ENCODE results near the gene ZBED6. TPM values are rescaled to one million over a fixed set of nuclear protein-coding genes. Genes with fewer than 3 reads are reported as not detected.

ZBED6 gene
- total RNA-seq, 5 donors from 2014 or later (not counting 1 experiment from before 2014, with no cell fraction given): 21.7 to 36.7 (median 23.8) TPM

DNA sequence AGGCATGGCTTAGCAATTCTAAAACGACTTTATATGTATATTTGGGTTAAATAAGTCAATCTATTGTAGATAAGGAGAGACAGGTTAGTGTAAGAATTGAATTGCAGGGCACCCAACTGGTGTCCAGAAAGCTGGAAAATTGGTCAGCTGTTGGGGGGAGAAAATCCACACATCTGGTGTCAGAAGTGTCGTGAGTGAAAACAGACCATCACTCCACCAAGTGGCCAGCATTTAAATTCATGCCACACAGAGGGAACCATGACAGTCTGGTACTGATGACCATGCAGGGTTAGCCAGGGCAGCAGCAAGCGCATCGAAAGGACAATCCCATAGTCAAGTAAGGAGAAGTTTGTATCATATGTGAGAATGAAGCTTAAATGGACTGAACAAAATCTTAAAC lies 18.8 kb upstream of the ZBED6 start:
- Histone ChIP-seq H3K4me1 (ENCODE audit: control insufficient read depth in 1 of 2, extremely low read depth in 1 of 2, insufficient read depth in 2 of 2, low read length in 2 of 2) (no peaks in the 10 kb centered on the region), H3K27me3 (replicated peaks in 1 of 2; ENCODE audit: control insufficient read depth in 2 of 2, extremely low read depth in 1 of 2, insufficient read depth in 2 of 2, low read length in 1 of 2) (no peaks in the 10 kb centered on the region), H3K27ac (ENCODE audit: low read length) (no peak overlapping the region), H3K9me3 (no peaks in the 10 kb centered on the region), H3K36me3 (ENCODE audit: control insufficient read depth in 2 of 2, extremely low read depth in 1 of 2, insufficient read depth in 1 of 2, low read length in 1 of 2) (peaks cover 0 to 42% of the 10 kb centered on the region in 2 donors), H3K4me3 (ENCODE audit: control insufficient read depth in 1 of 2, extremely low read depth in 1 of 2, low read length in 1 of 2) (no peak overlapping the region)
- WGBS (ENCODE audit: insufficient coverage): 80% methylated on average over 1 of the region's 4 CpGs
- no peak for DNase-seq
- no peak overlapping the region for H3K4me3 Mint-ChIP-seq
- no peaks in the 10 kb centered on the region for H3K9me3 Mint-ChIP-seq
- H3K27me3 Mint-ChIP-seq: no peaks in the 10 kb centered on the region
- ChIA-PET POLR2A (no interaction called here), CTCF (no interaction called here)
- ATAC-seq (replicated peaks in 1 of 4): peak in 1 of 4 experiments; percentile 49
- peaks cover 0 to 7% (median 6%) of the 10 kb centered on the region in 3 donors for H3K4me1 Mint-ChIP-seq
- H3K27ac Mint-ChIP-seq: peak overlapping the region; percentile 50 to 78
- H3K36me3 Mint-ChIP-seq: peaks cover 40% of the 10 kb centered on the region

DNA sequence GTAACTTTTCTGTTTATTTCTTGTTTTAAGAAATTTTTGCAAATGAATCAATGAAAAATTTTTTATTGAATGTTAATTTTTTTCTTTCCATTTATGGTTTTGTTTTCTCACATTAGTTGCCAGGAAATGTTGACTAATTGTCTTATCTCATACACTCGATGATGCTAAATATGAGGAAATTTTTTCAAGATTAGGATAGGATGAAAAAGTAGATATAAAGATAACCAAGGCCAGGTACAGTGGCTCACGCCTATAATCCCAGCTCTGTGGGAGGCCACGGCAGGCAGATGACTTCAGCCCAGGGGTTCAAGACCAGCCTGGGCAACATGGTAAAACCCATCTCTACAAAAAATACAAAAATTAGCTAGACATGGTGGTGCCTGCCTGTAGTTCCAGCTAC lies 17.8 kb upstream of the ZBED6 start:
- no peak for ATAC-seq (replicated peaks in 1 of 4)
- H3K27ac Mint-ChIP-seq: peak overlapping the region in 1 of 2 donors; percentile 34

DNA sequence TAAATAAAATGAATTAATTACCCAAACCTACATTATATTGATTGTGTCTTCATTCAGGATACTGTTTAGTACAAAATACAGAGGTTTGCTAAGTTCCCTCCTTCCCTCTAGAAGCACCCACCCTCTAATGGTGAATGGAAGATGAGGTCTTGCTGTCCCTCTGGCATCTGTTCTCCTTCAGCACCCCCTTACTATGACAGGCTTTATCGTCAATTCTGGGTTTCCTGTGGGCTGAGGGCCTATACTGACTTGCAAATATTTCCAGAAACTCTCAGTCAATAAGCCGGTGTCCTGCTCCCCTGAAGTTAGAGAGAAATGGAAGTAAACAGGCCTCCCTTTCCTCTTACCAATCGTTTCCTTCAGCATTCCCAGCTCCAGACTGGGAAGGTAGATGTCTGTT lies 17.3 kb upstream of the ZBED6 start:
- Histone ChIP-seq H3K4me1 (ENCODE audit: control insufficient read depth in 1 of 2, extremely low read depth in 1 of 2, insufficient read depth in 2 of 2, low read length in 2 of 2) (no peaks in the 10 kb centered on the region), H3K36me3 (ENCODE audit: control insufficient read depth in 2 of 2, extremely low read depth in 1 of 2, insufficient read depth in 1 of 2, low read length in 1 of 2) (peaks cover 0 to 29% of the 10 kb centered on the region in 2 donors), H3K27ac (ENCODE audit: low read length) (no peak overlapping the region), H3K4me3 (ENCODE audit: control insufficient read depth in 1 of 2, extremely low read depth in 1 of 2, low read length in 1 of 2) (no peak overlapping the region), H3K27me3 (replicated peaks in 1 of 2; ENCODE audit: control insufficient read depth in 2 of 2, extremely low read depth in 1 of 2, insufficient read depth in 2 of 2, low read length in 1 of 2) (no peaks in the 10 kb centered on the region), H3K9me3 (no peaks in the 10 kb centered on the region)
- Mint-ChIP-seq H3K27me3 (no peaks in the 10 kb centered on the region), H3K4me3 (no peak overlapping the region), H3K27ac (peak overlapping the region in 1 of 2 donors; percentile 76), H3K4me1 (peaks cover 0 to 7% (median 6%) of the 10 kb centered on the region in 3 donors), H3K9me3 (no peaks in the 10 kb centered on the region), H3K36me3 (peaks cover 30% of the 10 kb centered on the region)
- no CpG with 5 or more reads among the region's 3 CpGs for WGBS (ENCODE audit: insufficient coverage)
- no peak for ATAC-seq (replicated peaks in 1 of 4)
- ChIA-PET POLR2A (no interaction called here), CTCF (no interaction called here)
- DNase-seq: no peak

More for the DNA sequence above, 17.8 kb upstream of the ZBED6 start:
- peaks cover 0 to 35% of the 10 kb centered on the region in 2 donors for H3K36me3 ChIP-seq (ENCODE audit: control insufficient read depth in 2 of 2, extremely low read depth in 1 of 2, insufficient read depth in 1 of 2, low read length in 1 of 2)
- H3K4me1 Mint-ChIP-seq: peaks cover 0 to 7% (median 6%) of the 10 kb centered on the region in 3 donors
- POLR2A ChIA-PET: no interaction called here
- peaks cover 34% of the 10 kb centered on the region for H3K36me3 Mint-ChIP-seq
- H3K4me1 ChIP-seq (ENCODE audit: control insufficient read depth in 1 of 2, extremely low read depth in 1 of 2, insufficient read depth in 2 of 2, low read length in 2 of 2): no peaks in the 10 kb centered on the region
- H3K9me3 Mint-ChIP-seq: no peaks in the 10 kb centered on the region
- no peaks in the 10 kb centered on the region for H3K27me3 Mint-ChIP-seq
- DNase-seq: no peak
- H3K4me3 ChIP-seq (ENCODE audit: control insufficient read depth in 1 of 2, extremely low read depth in 1 of 2, low read length in 1 of 2): no peak overlapping the region
- CTCF ChIA-PET: no interaction called here
- H3K4me3 Mint-ChIP-seq: no peak overlapping the region
- H3K27ac ChIP-seq (ENCODE audit: low read length): no peak overlapping the region
- WGBS (ENCODE audit: insufficient coverage): no CpG with 5 or more reads among the region's 3 CpGs
- no peaks in the 10 kb centered on the region for H3K27me3 ChIP-seq (replicated peaks in 1 of 2; ENCODE audit: control insufficient read depth in 2 of 2, extremely low read depth in 1 of 2, insufficient read depth in 2 of 2, low read length in 1 of 2)
- H3K9me3 ChIP-seq: no peaks in the 10 kb centered on the region

DNA sequence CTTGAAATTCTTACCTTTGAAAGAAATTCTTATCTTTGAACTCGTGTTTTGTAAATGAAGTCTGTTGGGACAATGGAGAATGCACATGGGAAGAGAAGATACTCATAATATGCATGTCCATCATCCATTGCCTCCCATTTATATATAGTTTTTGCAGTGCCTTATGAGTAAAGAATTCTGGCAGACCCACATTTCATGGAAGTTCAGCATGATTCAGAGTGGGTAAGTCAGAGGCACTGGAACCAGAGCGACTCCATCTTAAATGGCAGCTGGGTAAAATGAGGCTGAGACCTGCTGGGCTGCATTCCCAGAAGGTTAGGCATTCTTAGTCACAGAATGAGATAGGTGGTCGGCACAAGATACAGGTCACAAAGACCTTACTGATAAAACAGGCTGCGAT lies 16.6 kb upstream of the ZBED6 start:
- Histone ChIP-seq H3K4me1 (ENCODE audit: control insufficient read depth in 1 of 2, extremely low read depth in 1 of 2, insufficient read depth in 2 of 2, low read length in 2 of 2) (no peaks in the 10 kb centered on the region), H3K27ac (ENCODE audit: low read length) (no peak overlapping the region), H3K36me3 (ENCODE audit: control insufficient read depth in 2 of 2, extremely low read depth in 1 of 2, insufficient read depth in 1 of 2, low read length in 1 of 2) (peaks cover 0 to 23% of the 10 kb centered on the region in 2 donors), H3K27me3 (replicated peaks in 1 of 2; ENCODE audit: control insufficient read depth in 2 of 2, extremely low read depth in 1 of 2, insufficient read depth in 2 of 2, low read length in 1 of 2) (no peaks in the 10 kb centered on the region), H3K9me3 (no peaks in the 10 kb centered on the region), H3K4me3 (ENCODE audit: control insufficient read depth in 1 of 2, extremely low read depth in 1 of 2, low read length in 1 of 2) (no peak overlapping the region)
- no peaks in the 10 kb centered on the region for H3K27me3 Mint-ChIP-seq
- WGBS (ENCODE audit: insufficient coverage): 100% methylated on average over 3 of the region's 4 CpGs
- peaks cover 27% of the 10 kb centered on the region for H3K36me3 Mint-ChIP-seq
- H3K4me3 Mint-ChIP-seq: no peak overlapping the region
- no peaks in the 10 kb centered on the region for H3K9me3 Mint-ChIP-seq
- DNase-seq: no peak
- no peak for ATAC-seq (replicated peaks in 1 of 4)
- H3K4me1 Mint-ChIP-seq: peaks cover 0 to 7% (median 6%) of the 10 kb centered on the region in 3 donors
- CTCF ChIA-PET: no interaction called here
- POLR2A ChIA-PET: interaction anchor here in 1 of 2 donors (0.6 kb wide), 1 partner anchor 15 kb away, joined by 8 read pairs; no protein-coding TSS in a partner anchor
- no peak overlapping the region for H3K27ac Mint-ChIP-seq

DNA sequence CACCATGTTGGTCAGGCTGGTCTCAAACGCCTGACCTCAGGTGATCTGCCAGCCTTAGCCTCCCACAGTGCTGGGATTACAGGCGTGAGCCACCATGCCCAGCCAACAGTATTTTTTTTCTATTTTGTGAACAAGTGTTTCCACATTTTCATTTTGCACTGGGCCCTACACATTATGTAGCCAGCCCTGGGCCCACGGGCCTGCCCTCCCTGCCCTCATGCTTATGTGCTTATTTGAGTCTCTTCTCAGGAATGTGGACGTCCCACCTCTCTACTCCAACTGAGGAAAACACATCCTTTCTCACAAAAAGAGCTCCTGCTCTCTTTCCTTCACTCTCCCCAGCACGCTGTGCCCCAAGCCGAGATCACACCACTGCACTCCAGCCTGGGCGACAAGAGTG lies 13.5 kb upstream of the ZBED6 start:
- no peak for DNase-seq
- Mint-ChIP-seq H3K27me3 (no peaks in the 10 kb centered on the region), H3K36me3 (peaks cover under 1% of the 10 kb centered on the region), H3K4me3 (no peak overlapping the region), H3K27ac (no peak overlapping the region), H3K4me1 (no peaks in the 10 kb centered on the region), H3K9me3 (peaks cover 0 to 7% (median 0%) of the 10 kb centered on the region in 3 donors)
- 95% methylated on average over 2 of the region's 7 CpGs for WGBS (ENCODE audit: insufficient coverage)
- POLR2A ChIA-PET: no interaction called here
- no peak overlapping the region for H3K27ac ChIP-seq (ENCODE audit: low read length)
- peaks cover 0 to 3% of the 10 kb centered on the region in 2 donors for H3K36me3 ChIP-seq (ENCODE audit: control insufficient read depth in 2 of 2, extremely low read depth in 1 of 2, insufficient read depth in 1 of 2, low read length in 1 of 2)
- H3K4me1 ChIP-seq (ENCODE audit: control insufficient read depth in 1 of 2, extremely low read depth in 1 of 2, insufficient read depth in 2 of 2, low read length in 2 of 2): no peaks in the 10 kb centered on the region
- no peaks in the 10 kb centered on the region for H3K9me3 ChIP-seq
- CTCF ChIA-PET: no interaction called here
- no peak overlapping the region for H3K4me3 ChIP-seq (ENCODE audit: control insufficient read depth in 1 of 2, extremely low read depth in 1 of 2, low read length in 1 of 2)
- no peaks in the 10 kb centered on the region for H3K27me3 ChIP-seq (replicated peaks in 1 of 2; ENCODE audit: control insufficient read depth in 2 of 2, extremely low read depth in 1 of 2, insufficient read depth in 2 of 2, low read length in 1 of 2)
- no peak for ATAC-seq (replicated peaks in 1 of 4)

DNA sequence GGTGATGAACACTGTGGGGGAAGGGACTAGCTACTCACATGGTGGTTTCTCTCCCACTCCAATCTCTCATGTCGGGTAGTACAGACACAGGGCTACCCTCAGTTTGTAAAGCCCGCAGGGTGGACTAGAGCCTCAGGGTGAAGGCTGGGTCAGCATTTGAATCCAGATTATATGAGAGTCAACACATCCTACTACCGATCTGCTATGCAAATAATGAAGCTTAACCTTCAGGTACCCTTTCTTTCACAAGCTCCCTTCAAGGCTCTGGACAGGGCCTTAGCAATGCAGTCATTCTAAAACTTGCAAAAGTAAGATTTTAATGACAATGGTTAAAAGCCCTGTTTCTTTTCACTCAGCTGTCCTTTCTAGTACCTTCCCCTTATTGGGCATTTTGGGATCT lies 5.5 kb upstream of the ZBED6 start:
- DNase-seq (no peak), ATAC-seq (replicated peaks in 1 of 4) (no peak)
- H3K4me3 Mint-ChIP-seq: no peak overlapping the region
- ChIA-PET CTCF (no interaction called here), POLR2A (no interaction called here)
- no peak overlapping the region for H3K27ac Mint-ChIP-seq
- Histone ChIP-seq H3K9me3 (no peaks in the 10 kb centered on the region), H3K27me3 (replicated peaks in 1 of 2; ENCODE audit: control insufficient read depth in 2 of 2, extremely low read depth in 1 of 2, insufficient read depth in 2 of 2, low read length in 1 of 2) (no peaks in the 10 kb centered on the region), H3K4me3 (ENCODE audit: control insufficient read depth in 1 of 2, extremely low read depth in 1 of 2, low read length in 1 of 2) (no peak overlapping the region), H3K36me3 (ENCODE audit: control insufficient read depth in 2 of 2, extremely low read depth in 1 of 2, insufficient read depth in 1 of 2, low read length in 1 of 2) (no peaks in the 10 kb centered on the region), H3K27ac (ENCODE audit: low read length) (no peak overlapping the region), H3K4me1 (ENCODE audit: control insufficient read depth in 1 of 2, extremely low read depth in 1 of 2, insufficient read depth in 2 of 2, low read length in 2 of 2) (peaks cover 2 to 4% of the 10 kb centered on the region in 2 experiments)
- H3K27me3 Mint-ChIP-seq: no peaks in the 10 kb centered on the region
- 95% methylated on average over 3 of the region's 3 CpGs for WGBS (ENCODE audit: insufficient coverage)
- H3K4me1 Mint-ChIP-seq: peaks cover 3 to 5% (median 4%) of the 10 kb centered on the region in 3 donors
- peaks cover 0 to 7% (median 0%) of the 10 kb centered on the region in 3 donors for H3K9me3 Mint-ChIP-seq
- no peaks in the 10 kb centered on the region for H3K36me3 Mint-ChIP-seq

DNA sequence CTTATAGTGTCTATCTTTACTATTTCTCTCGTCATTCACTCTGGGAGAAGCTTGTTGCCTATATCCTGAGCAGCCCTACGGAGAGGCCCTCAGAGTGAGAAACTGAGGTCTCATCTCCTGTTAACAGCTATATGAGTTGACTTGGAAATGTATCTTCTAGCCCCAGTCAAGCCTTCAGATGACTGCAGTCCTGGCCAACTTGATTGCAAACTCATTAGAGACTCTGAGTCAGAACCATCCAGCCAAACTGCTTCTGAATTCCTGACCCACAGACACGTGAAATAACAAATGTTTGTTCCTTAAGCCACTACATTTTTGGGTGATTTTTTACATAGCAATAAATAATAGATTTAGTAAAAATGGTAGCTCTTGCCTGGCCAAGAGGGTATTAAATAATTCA lies 3.9 kb upstream of the ZBED6 start:
- Histone ChIP-seq H3K36me3 (ENCODE audit: control insufficient read depth in 2 of 2, extremely low read depth in 1 of 2, insufficient read depth in 1 of 2, low read length in 1 of 2) (no peaks in the 10 kb centered on the region), H3K4me3 (ENCODE audit: control insufficient read depth in 1 of 2, extremely low read depth in 1 of 2, low read length in 1 of 2) (no peak overlapping the region), H3K9me3 (no peaks in the 10 kb centered on the region), H3K27ac (ENCODE audit: low read length) (no peak overlapping the region), H3K4me1 (ENCODE audit: control insufficient read depth in 1 of 2, extremely low read depth in 1 of 2, insufficient read depth in 2 of 2, low read length in 2 of 2) (peaks cover 3 to 5% of the 10 kb centered on the region in 2 experiments), H3K27me3 (replicated peaks in 1 of 2; ENCODE audit: control insufficient read depth in 2 of 2, extremely low read depth in 1 of 2, insufficient read depth in 2 of 2, low read length in 1 of 2) (no peaks in the 10 kb centered on the region)
- H3K9me3 Mint-ChIP-seq: no peaks in the 10 kb centered on the region
- WGBS (ENCODE audit: insufficient coverage): 80% methylated on average over 1 of the region's 3 CpGs
- POLR2A ChIA-PET: interaction anchor here (0.6 to 1.4 kb wide), 3 partner anchors 26 to 726 kb away, joined by 3 to 7 read pairs (median 4); partner anchors contain the start of gene LAX1 (in 1 of the 2)
- no peak overlapping the region for H3K27ac Mint-ChIP-seq
- no peak for ATAC-seq (replicated peaks in 1 of 4)
- H3K4me3 Mint-ChIP-seq: no peak overlapping the region
- CTCF ChIA-PET: interaction anchor here in 1 of 2 donors (0.5 to 1.0 kb wide), 2 partner anchors 9 to 16 kb away, joined by 3 read pairs; no protein-coding TSS in a partner anchor
- H3K27me3 Mint-ChIP-seq: no peaks in the 10 kb centered on the region
- H3K4me1 Mint-ChIP-seq: peaks cover 14 to 16% (median 16%) of the 10 kb centered on the region in 3 donors
- DNase-seq: no peak
- H3K36me3 Mint-ChIP-seq: peaks cover 5% of the 10 kb centered on the region
